ENCODE data around the gene CRIP3.

- no peak for TF ChIP-seq CTCF (conservative IDR thresholded peaks at IDR 0.05; ENCODE audit: low read length)
- TF ChIP-seq EZH2phosphoT487 (IDR thresholded peaks at IDR 0.05; ENCODE audit: borderline replicate concordance) = no peak
Observed at GRCh38 chr6:43267619-43268354, 40.8 kb downstream of the CRIP3 start.
